H1 (cell line): ENCODE results near the gene RECK. TPM values are rescaled to one million over a fixed set of nuclear protein-coding genes. Genes with fewer than 3 reads are reported as not detected.
A peak's percentile ranks its signal among the peaks of the same experiment; 100 is the strongest.

ENCODE experiments used
- CTCF ChIA-PET: fragments of 300-600 bp; sonication (Branson Sonifier 250); formaldehyde crosslinking; loops from one replicate; lab custom pipeline; 2021; ENCODE audit not compliant: partially characterized antibody; lab: Charles Lee
- POLR2A ChIA-PET: fragments of 300-600 bp; sonication (Branson Sonifier 250); formaldehyde crosslinking; loops from one replicate; lab custom pipeline; 2021; ENCODE audit warnings: inconsistent platforms; ENCODE audit not compliant: partially characterized antibody; lab: Charles Lee
- DNase-seq, 2 experiments: peaks; one replicate each; pipeline versions ENCODE4 v3.0.0 to v3.0.0-alpha.2; 2010 to 2022; ENCODE audit warnings: low spot score in 2 of 2, low read depth in 1 of 2, mixed read lengths in 1 of 2
- FAIRE-seq: peaks from 2 replicates; lab custom pipeline; 2011; peaks lifted over from hg19 to GRCh38; lab: Jason Lieb, UNC
- H2AFZ ChIP-seq: 2 replicates; pipeline ENCODE4 v1.8.1; 2012; ENCODE audit warnings: low read length, inconsistent platforms
- H2AK5ac ChIP-seq: 2 replicates; pipeline ENCODE4 v1.6.1; 2013; ENCODE audit warnings: low read depth, low read length
- H2BK120ac ChIP-seq: replicated peaks from 2 replicates; pipeline ENCODE3; 2013; ENCODE audit warnings: low read depth, low read length, inconsistent platforms
- H2BK12ac ChIP-seq: 2 replicates; pipeline ENCODE4 v1.6.1; 2013; ENCODE audit warnings: low read depth, low read length
- H2BK15ac ChIP-seq: 2 replicates; pipeline ENCODE4 v1.6.1; 2013; ENCODE audit warnings: low read length
- H2BK20ac ChIP-seq: 2 replicates; pipeline ENCODE4 v1.6.1; 2013; ENCODE audit warnings: low read length
- H2BK5ac ChIP-seq: 2 replicates; pipeline ENCODE4 v1.6.1; 2013; ENCODE audit warnings: low read depth, low read length
- H3K14ac ChIP-seq: 2 replicates; pipeline ENCODE4 v1.6.1; 2013; ENCODE audit warnings: inconsistent platforms; ENCODE audit not compliant: insufficient read length
- H3K18ac ChIP-seq: 2 replicates; pipeline ENCODE4 v1.6.1; 2013; ENCODE audit warnings: low read length; ENCODE audit errors: extremely low read depth
- H3K23ac ChIP-seq: 2 replicates; pipeline ENCODE4 v1.6.1; 2013; ENCODE audit warnings: inconsistent platforms; ENCODE audit not compliant: insufficient read length
- H3K23me2 ChIP-seq: 2 replicates; pipeline ENCODE4 v1.6.1; 2013; ENCODE audit warnings: low read depth, low read length
- H3K27ac ChIP-seq: 2 replicates; pipeline ENCODE4 v1.6.1; 2011; ENCODE audit warnings: low read depth, low read length, inconsistent platforms
- H3K27me3 ChIP-seq, 4 experiments: replicated peaks in 1 of 4; 1 replicate in 1 of 4; 2 replicates in 3 of 4; pipeline versions ENCODE4 v1.6.1 to v1.8.1; 2011 to 2013; ENCODE audit warnings: low read length in 3 of 4, mild to moderate bottlenecking in 3 of 4, inconsistent platforms in 2 of 4, mixed read lengths in 2 of 4, moderate library complexity in 1 of 4; ENCODE audit not compliant: control insufficient read depth in 3 of 4, insufficient read depth in 3 of 4; ENCODE audit errors: extremely low read depth in 1 of 4
- H3K36me3 ChIP-seq, 4 experiments: 2 replicates each; pipeline versions ENCODE4 v1.6.1 to v1.8.1; 2011 to 2013; ENCODE audit warnings: mild to moderate bottlenecking in 4 of 4, low read length in 3 of 4, moderate library complexity in 2 of 4, control low read depth in 1 of 4, inconsistent platforms in 1 of 4; ENCODE audit not compliant: insufficient read depth in 4 of 4, control insufficient read depth in 2 of 4
- H3K4ac ChIP-seq: replicated peaks from 2 replicates; pipeline ENCODE3; 2013; ENCODE audit warnings: low read length, low read depth, mixed read lengths, inconsistent platforms; ENCODE audit not compliant: insufficient read length
- H3K4me1 ChIP-seq, 4 experiments: replicated peaks in 1 of 4; 1 replicate in 1 of 4; 2 replicates in 3 of 4; pipeline versions ENCODE4 v1.6.1 to v1.8.1; 2011 to 2013; ENCODE audit warnings: low read length in 3 of 4, inconsistent platforms in 2 of 4, mixed read lengths in 1 of 4; ENCODE audit not compliant: insufficient read depth in 4 of 4, control insufficient read depth in 3 of 4
- H3K4me2 ChIP-seq, 2 experiments: 2 replicates each; pipeline versions ENCODE4 v1.6.1 to v1.8.1; 2011 to 2013; ENCODE audit warnings: low read depth in 2 of 2, low read length in 2 of 2, control low read depth in 1 of 2, inconsistent platforms in 1 of 2, mild to moderate bottlenecking in 1 of 2; ENCODE audit not compliant: insufficient read depth in 1 of 2
- H3K4me3 ChIP-seq, 4 experiments: fragments of 200-600, 300-600 bp in 1 of 4; sonication (generic), shearing (Covaris generic), sonication (Bioruptor Twin) in 1 of 4; 2 replicates each; pipeline versions ENCODE4 v1.5.1 to v1.8.1; 2011 to 2016; ENCODE audit warnings: low read length in 4 of 4, low read depth in 3 of 4, control low read depth in 2 of 4, inconsistent platforms in 2 of 4, mild to moderate bottlenecking in 2 of 4, mixed read lengths in 1 of 4, moderate library complexity in 1 of 4; ENCODE audit not compliant: insufficient read depth in 2 of 4; ENCODE audit errors: extremely low read depth in 1 of 4
- H3K56ac ChIP-seq: replicated peaks from 2 replicates; pipeline ENCODE3; 2013; ENCODE audit warnings: low read depth, mild to moderate bottlenecking, mixed read lengths, low read length, inconsistent platforms; ENCODE audit not compliant: insufficient read length
- H3K79me1 ChIP-seq: 2 replicates; pipeline ENCODE4 v1.6.1; 2013; ENCODE audit warnings: low read depth, low read length, control low read depth
- H3K79me2 ChIP-seq, 2 experiments: 2 replicates each; pipeline versions ENCODE4 v1.6.1 to v1.8.1; 2012 to 2013; ENCODE audit warnings: low read length in 2 of 2, mild to moderate bottlenecking in 2 of 2, inconsistent platforms in 1 of 2; ENCODE audit not compliant: insufficient read depth in 2 of 2, control insufficient read depth in 1 of 2
- H3K9ac ChIP-seq, 4 experiments: replicated peaks in 1 of 4; 1 replicate in 1 of 4; 2 replicates in 3 of 4; pipeline versions ENCODE4 v1.6.1 to v1.8.1; 2011 to 2013; ENCODE audit warnings: low read depth in 3 of 4, low read length in 3 of 4, control low read depth in 2 of 4, mild to moderate bottlenecking in 2 of 4, moderate library complexity in 2 of 4, inconsistent platforms in 1 of 4; ENCODE audit errors: extremely low read depth in 1 of 4
- H3K9me3 ChIP-seq, 2 experiments: 2 replicates each; pipeline versions ENCODE4 v1.6.1 to v1.8.1; 2012 to 2013; ENCODE audit warnings: mild to moderate bottlenecking in 2 of 2, moderate library complexity in 2 of 2, control low read depth in 1 of 2, inconsistent platforms in 1 of 2, low read depth in 1 of 2, low read length in 1 of 2, mixed read lengths in 1 of 2; ENCODE audit not compliant: insufficient read depth in 2 of 2
- H4K20me1 ChIP-seq, 2 experiments: replicated peaks in 1 of 2; 2 replicates each; pipeline versions ENCODE3 to v1.8.1; 2011 to 2013; ENCODE audit warnings: inconsistent platforms in 2 of 2, low read length in 2 of 2, mild to moderate bottlenecking in 1 of 2; ENCODE audit not compliant: insufficient read depth in 2 of 2, control insufficient read depth in 1 of 2
- H4K5ac ChIP-seq: 2 replicates; pipeline ENCODE4 v1.6.1; 2013; ENCODE audit warnings: low read length, low read depth, mixed read lengths, inconsistent platforms; ENCODE audit not compliant: insufficient read length
- H4K8ac ChIP-seq: 2 replicates; pipeline ENCODE4 v1.8.0; 2013; ENCODE audit warnings: mild to moderate bottlenecking, moderate library complexity, low read length, inconsistent platforms; ENCODE audit not compliant: insufficient read depth; ENCODE audit errors: extremely low read depth
- H4K91ac ChIP-seq: replicated peaks from 2 replicates; pipeline ENCODE3; 2013; ENCODE audit warnings: low read length, mixed read lengths, inconsistent platforms; ENCODE audit not compliant: insufficient read length
- CREB1 ChIP-seq: IDR thresholded peaks from 2 replicates; pipeline ENCODE4 v1.6.1; 2012; ENCODE audit warnings: inconsistent platforms
- EZH2 ChIP-seq: fragments of 200-600 bp; sonication (generic); IDR thresholded peaks from 2 replicates; pipeline ENCODE4 v1.7.1; 2012; ENCODE audit warnings: low read depth, mild to moderate bottlenecking, moderate library complexity, low read length, inconsistent platforms; ENCODE audit not compliant: severe bottlenecking
- GTF2F1 ChIP-seq: IDR thresholded peaks from 2 replicates; pipeline ENCODE4 v1.6.1; 2012; ENCODE audit warnings: low read depth, low read length, improper control_type of control experiment, borderline replicate concordance
- HDAC6 ChIP-seq: IDR thresholded peaks from one replicate; pipeline ENCODE4 v1.7.1; 2012; ENCODE audit warnings: low read depth, mild to moderate bottlenecking, inconsistent platforms, low read length, moderate library complexity
- KDM4A ChIP-seq: IDR thresholded peaks from one replicate; pipeline ENCODE4 v1.7.1; 2012; ENCODE audit warnings: low read depth, mild to moderate bottlenecking, moderate library complexity, low read length, inconsistent platforms; ENCODE audit not compliant: severe bottlenecking
- PHF8 ChIP-seq: fragments of 200-600 bp; sonication (generic); conservative IDR thresholded peaks from 2 replicates; pipeline ENCODE4 v1.7.1; 2012; ENCODE audit warnings: low read depth, mild to moderate bottlenecking, inconsistent platforms, low read length, moderate library complexity
- SP1 ChIP-seq: IDR thresholded peaks from 2 replicates; pipeline ENCODE4 v1.6.1; 2011; ENCODE audit warnings: low read depth, low read length
- WGBS, 2 experiments: shearing (Covaris generic) in 1 of 2; methylation state at CpG; one replicate each; pipeline versions ENCODE4 v1.1.6 to v1.1.7; 2013 to 2015; ENCODE audit warnings: low lambda C conversion rate in 2 of 2, mixed read lengths in 2 of 2, inconsistent platforms in 1 of 2, low coverage in 1 of 2, missing lambda C conversion rate in 1 of 2; ENCODE audit not compliant: insufficient replicate concordance in 2 of 2, insufficient coverage in 1 of 2, insufficient read length in 1 of 2; ENCODE audit errors: extremely low coverage in 1 of 2, missing lambda C conversion rate in 1 of 2; 5-methylcytosine and 5-hydroxymethylcytosine counted together
- polyA plus RNA-seq, 7 experiments: library from polyadenylated mRNA; depleted of rRNA in 3 of 7; stranded (reverse) in 5 of 7; unstranded in 2 of 7; fragments of >200 nt in 5 of 7; fragments of 200-250 nt in 2 of 7; gene quantifications; 1 replicate in 5 of 7; 2 replicates in 1 of 7; 4 replicates in 1 of 7; pipeline versions ENCODE4 v1.2.1 to v1.2.3, GENCODE V29; 2011 to 2013; ENCODE audit warnings: missing spikeins in 2 of 7, mixed read lengths in 2 of 7
- total RNA-seq: library from RNA; stranded (reverse); fragmentation: NEBNext Ultra II Directional; extraction: Animal tissue kit (Norgen Biotek cat#: 25700); gene quantifications from 2 replicates; pipeline ENCODE4 v1.2.1, GENCODE V29; 2021

The RECK gene
- total and polyA plus RNA-seq, 2 of the 8 experiments (the other 6 are each of a cell fraction or from before 2014, with no cell fraction given), result 5.4 to 9.8 TPM

- Histone ChIP-seq H3K79me1 (no peaks in the 10 kb centered on the region), H3K27me3 (no peaks in the 10 kb centered on the region), H3K23me2 (no peaks in the 10 kb centered on the region), H4K20me1 (no peaks in the 10 kb centered on the region), H2BK20ac (no peak overlapping the region), H2AK5ac (no peak overlapping the region), H2BK12ac (no peak overlapping the region), H4K8ac (no peak overlapping the region), H3K27ac (no peak overlapping the region), H3K4me2 (no peak overlapping the region), H3K56ac (no peak overlapping the region), H3K4me1 (peaks cover 0 to 3% (median 2%) of the 10 kb centered on the region in 4 experiments; a peak in 4 of 7 replicates), H3K36me3 (no peaks in the 10 kb centered on the region), H3K14ac (no peak overlapping the region), H4K91ac (no peak overlapping the region), H3K4me3 (no peak overlapping the region), H3K9me3 (no peaks in the 10 kb centered on the region), H3K23ac (no peak overlapping the region), H3K18ac (no peak overlapping the region), H3K4ac (no peak overlapping the region), H2BK120ac (no peak overlapping the region), H2BK5ac (no peak overlapping the region), H2BK15ac (no peak overlapping the region), H3K9ac (no peak overlapping the region), H2AFZ (no peak overlapping the region), H4K5ac (no peak overlapping the region), H3K79me2 (no peaks in the 10 kb centered on the region)
- ChIA-PET POLR2A (interaction anchor here (1.4 to 2.4 kb wide), 6 partner anchors 10 to 72 kb away, joined by 3 to 9 read pairs (median 4); partner anchors contain the start of gene RECK), CTCF (interaction anchor here (0.6 to 7.6 kb wide), 31 partner anchors 9 to 348 kb away, joined by 3 to 153 read pairs (median 8); partner anchors contain the start of genes CCIN, CLTA, GLIPR2 and RECK)
- whole genome bisulfite sequencing, 2 experiments, result 86% methylated on average over 4 of the region's 4 CpGs; no CpG with 5 or more reads in 1 of the 2 experiments
- FAIRE-seq (no peak), DNase-seq (peak in 1 of 2 experiments; percentile 27)
- TF ChIP-seq GTF2F1 (no peak), PHF8 (no peak), KDM4A (no peak), SP1 (no peak), HDAC6 (no peak), CREB1 (no peak), EZH2 (no peak)
These were observed 65.4 kb downstream of the RECK start for GRCh38 chr9:36101916-36102741.
